Glutamatergic neuron (in vitro differentiated cells): Measurements from ENCODE around the gene GATA2. TPM values are rescaled to one million over a fixed set of nuclear protein-coding genes. Genes with fewer than 3 reads are reported as not detected.
A peak's percentile ranks its signal among the peaks of the same experiment; 100 is the strongest.

ENCODE experiments used
- DNase-seq: peaks from one replicate; pipeline ENCODE4 v3.0.0; 2022
- H3K27ac Mint-ChIP-seq: one replicate; pipeline ENCODE4 v1.8.0; 2020; ENCODE audit warnings: mild to moderate bottlenecking, mixed read lengths, inconsistent platforms; ENCODE audit not compliant: unreplicated experiment
- H3K27me3 Mint-ChIP-seq: one replicate; pipeline ENCODE4 v1.8.0; 2020; ENCODE audit warnings: mild to moderate bottlenecking, moderate library complexity, mixed read lengths, inconsistent platforms; ENCODE audit not compliant: unreplicated experiment
- H3K36me3 Mint-ChIP-seq: one replicate; pipeline ENCODE4 v1.8.0; 2020; ENCODE audit warnings: mild to moderate bottlenecking, mixed read lengths, inconsistent platforms; ENCODE audit not compliant: unreplicated experiment
- H3K4me1 Mint-ChIP-seq: one replicate; pipeline ENCODE4 v1.8.0; 2020; ENCODE audit warnings: mild to moderate bottlenecking, low read depth, mixed read lengths, inconsistent platforms; ENCODE audit not compliant: unreplicated experiment
- H3K4me3 Mint-ChIP-seq: one replicate; pipeline ENCODE4 v1.8.0; 2020; ENCODE audit warnings: mild to moderate bottlenecking, mixed read lengths, inconsistent platforms; ENCODE audit not compliant: unreplicated experiment
- H3K9me3 Mint-ChIP-seq: one replicate; pipeline ENCODE4 v1.8.0; 2020; ENCODE audit warnings: mild to moderate bottlenecking, moderate library complexity, mixed read lengths, inconsistent platforms; ENCODE audit not compliant: unreplicated experiment
- CTCF ChIP-seq: fragments of 200-600 bp; sonication (generic); IDR thresholded peaks from one replicate; pipeline ENCODE4 v1.5.0; 2021; ENCODE audit not compliant: partially characterized antibody, unreplicated experiment
- total RNA-seq: library from RNA; stranded (reverse); fragmentation: NEBNext Ultra II Directional; extraction: Animal tissue kit (Norgen Biotek cat#: 25700); gene quantifications from one replicate; pipeline ENCODE4 v1.2.1, GENCODE V29; 2021; ENCODE audit not compliant: unreplicated experiment

GATA2 gene
- total RNA-seq, 1 donor from 2014 or later = 3.6 TPM

- TF ChIP-seq CTCF = no peak
- H3K4me1 Mint-ChIP-seq = peaks cover 17% of the 10 kb centered on the region
- peaks cover 24% of the 10 kb centered on the region for H3K27me3 Mint-ChIP-seq
- DNase-seq = peak; percentile 86
- peaks cover 10% of the 10 kb centered on the region for H3K9me3 Mint-ChIP-seq
- H3K4me3 Mint-ChIP-seq = peak overlapping the region; percentile 65
- H3K27ac Mint-ChIP-seq = no peak overlapping the region
- no peaks in the 10 kb centered on the region for H3K36me3 Mint-ChIP-seq
These were observed 5.0 kb downstream of the GATA2 start for GRCh38 chr3:128487813-128488635.

- no peak for TF ChIP-seq CTCF
- Mint-ChIP-seq H3K36me3 (no peaks in the 10 kb centered on the region), H3K27ac (peak overlapping the region; percentile 22), H3K27me3 (peaks cover 24% of the 10 kb centered on the region), H3K4me3 (peak overlapping the region; percentile 87), H3K4me1 (peaks cover 19% of the 10 kb centered on the region), H3K9me3 (peaks cover 10% of the 10 kb centered on the region)
- DNase-seq = no peak
These were observed 5.5 kb downstream of the GATA2 start for GRCh38 chr3:128487538-128487812.

GRCh38 chr3:128486681-128487537 lies 6.1 kb downstream of the GATA2 start:
- Mint-ChIP-seq H3K4me3 (peak overlapping the region; percentile 87), H3K36me3 (no peaks in the 10 kb centered on the region), H3K27ac (peak overlapping the region; percentile 22), H3K4me1 (peaks cover 25% of the 10 kb centered on the region), H3K27me3 (peaks cover 22% of the 10 kb centered on the region), H3K9me3 (peaks cover 14% of the 10 kb centered on the region)
- no peak for DNase-seq
- TF ChIP-seq CTCF = no peak

GRCh38 chr3:128486205-128486628 lies 6.8 kb downstream of the GATA2 start:
- Mint-ChIP-seq H3K36me3 (no peaks in the 10 kb centered on the region), H3K27me3 (peaks cover 19% of the 10 kb centered on the region), H3K4me3 (peak overlapping the region; percentile 75), H3K27ac (no peak overlapping the region), H3K4me1 (peaks cover 27% of the 10 kb centered on the region), H3K9me3 (peaks cover 15% of the 10 kb centered on the region)
- TF ChIP-seq CTCF = no peak
- no peak for DNase-seq
